ENCODE measurements around the gene SHROOM4.

The SHROOM4 gene

GRCh38 chrX:50813843-50814661 is at the start of gene SHROOM4:
TSS of gene SHROOM4 (minus strand) at chrX:50814194. CDS start at chrX:50814018, 176 bp downstream.
- ATAC-seq (no peak), DNase-seq (ENCODE audit: low spot score in 2 of 2) (no peak)
- no peak within 1 kb of the TSS for H3K4me3 Mint-ChIP-seq
- no peak within 1 kb of the TSS for H3K27ac Mint-ChIP-seq
- H3K9me3 Mint-ChIP-seq = no peaks in the 10 kb centered on the region
- H3K36me3 Mint-ChIP-seq = no peaks in the 10 kb centered on the region
- H3K4me1 Mint-ChIP-seq = no peaks in the 10 kb centered on the region

GRCh38 chrX:50863471-50863870 is 49.5 kb upstream of the SHROOM4 start:
- no peaks in the 10 kb centered on the region for H3K9me3 Mint-ChIP-seq
- H3K4me1 Mint-ChIP-seq = no peaks in the 10 kb centered on the region
- H3K4me3 Mint-ChIP-seq = no peak overlapping the region
- ATAC-seq (no peak), DNase-seq (ENCODE audit: low spot score in 2 of 2) (no peak)
- no peak overlapping the region for H3K27ac Mint-ChIP-seq
- H3K36me3 Mint-ChIP-seq = no peaks in the 10 kb centered on the region

- ATAC-seq (no peak), DNase-seq (ENCODE audit: low spot score in 2 of 2) (no peak)
- no peaks in the 10 kb centered on the region for H3K36me3 Mint-ChIP-seq
- no peaks in the 10 kb centered on the region for H3K9me3 Mint-ChIP-seq
- H3K4me3 Mint-ChIP-seq = no peak overlapping the region
- H3K4me1 Mint-ChIP-seq = no peaks in the 10 kb centered on the region
- no peak overlapping the region for H3K27ac Mint-ChIP-seq
These were observed 46.5 kb upstream of the SHROOM4 start for GRCh38 chrX:50860518-50860917.

GRCh38 chrX:50858548-50858947 is 44.6 kb upstream of the SHROOM4 start:
- Mint-ChIP-seq H3K27ac (no peak overlapping the region), H3K9me3 (no peaks in the 10 kb centered on the region), H3K4me1 (no peaks in the 10 kb centered on the region), H3K4me3 (no peak overlapping the region), H3K36me3 (no peaks in the 10 kb centered on the region)
- ATAC-seq (no peak), DNase-seq (ENCODE audit: low spot score in 2 of 2) (no peak)

GRCh38 chrX:50853399-50853798 is 39.4 kb upstream of the SHROOM4 start:
- H3K4me1 Mint-ChIP-seq = no peaks in the 10 kb centered on the region
- H3K27ac Mint-ChIP-seq = no peak overlapping the region

GRCh38 chrX:50852524-50852923 is 38.5 kb upstream of the SHROOM4 start:
- Mint-ChIP-seq H3K9me3 (no peaks in the 10 kb centered on the region), H3K36me3 (no peaks in the 10 kb centered on the region), H3K4me3 (no peak overlapping the region), H3K4me1 (no peaks in the 10 kb centered on the region), H3K27ac (no peak overlapping the region)
- DNase-seq (ENCODE audit: low spot score in 2 of 2) (no peak), ATAC-seq (no peak)

More at GRCh38 chrX:50853399-50853798, 39.4 kb upstream of the SHROOM4 start:
- no peak overlapping the region for H3K4me3 Mint-ChIP-seq
- ATAC-seq = no peak
- DNase-seq (ENCODE audit: low spot score in 2 of 2) = no peak
- no peaks in the 10 kb centered on the region for H3K9me3 Mint-ChIP-seq
- H3K36me3 Mint-ChIP-seq = no peaks in the 10 kb centered on the region

GRCh38 chrX:50842221-50842620 is 28.2 kb upstream of the SHROOM4 start:
- no peak overlapping the region for H3K4me3 Mint-ChIP-seq
- H3K36me3 Mint-ChIP-seq = no peaks in the 10 kb centered on the region
- no peak overlapping the region for H3K27ac Mint-ChIP-seq
- ATAC-seq (no peak), DNase-seq (ENCODE audit: low spot score in 2 of 2) (no peak)
- H3K9me3 Mint-ChIP-seq = no peaks in the 10 kb centered on the region
- H3K4me1 Mint-ChIP-seq = no peaks in the 10 kb centered on the region

GRCh38 chrX:50839730-50840129 is 25.7 kb upstream of the SHROOM4 start:
- Mint-ChIP-seq H3K36me3 (no peaks in the 10 kb centered on the region), H3K27ac (no peak overlapping the region)

GRCh38 chrX:50838820-50839600 is 25.0 kb upstream of the SHROOM4 start:
- DNase-seq (ENCODE audit: low spot score in 2 of 2) (no peak), ATAC-seq (no peak)
- no peaks in the 10 kb centered on the region for H3K36me3 Mint-ChIP-seq
- no peak overlapping the region for H3K27ac Mint-ChIP-seq
- no peaks in the 10 kb centered on the region for H3K9me3 Mint-ChIP-seq
- no peaks in the 10 kb centered on the region for H3K4me1 Mint-ChIP-seq
- no peak overlapping the region for H3K4me3 Mint-ChIP-seq

More at GRCh38 chrX:50839730-50840129, 25.7 kb upstream of the SHROOM4 start:
- Mint-ChIP-seq H3K9me3 (no peaks in the 10 kb centered on the region), H3K4me1 (no peaks in the 10 kb centered on the region), H3K4me3 (no peak overlapping the region)
- DNase-seq (ENCODE audit: low spot score in 2 of 2) = no peak
- ATAC-seq = no peak

GRCh38 chrX:50827996-50828395 is 14.0 kb upstream of the SHROOM4 start:
- no peaks in the 10 kb centered on the region for H3K9me3 Mint-ChIP-seq
- DNase-seq (ENCODE audit: low spot score in 2 of 2) (no peak), ATAC-seq (no peak)
- no peaks in the 10 kb centered on the region for H3K36me3 Mint-ChIP-seq
- H3K27ac Mint-ChIP-seq = no peak overlapping the region
- no peaks in the 10 kb centered on the region for H3K4me1 Mint-ChIP-seq
- H3K4me3 Mint-ChIP-seq = no peak overlapping the region

GRCh38 chrX:50825825-50826224 is 11.8 kb upstream of the SHROOM4 start:
- Mint-ChIP-seq H3K4me1 (no peaks in the 10 kb centered on the region), H3K36me3 (no peaks in the 10 kb centered on the region), H3K27ac (no peak overlapping the region), H3K4me3 (no peak overlapping the region), H3K9me3 (no peaks in the 10 kb centered on the region)
- DNase-seq (ENCODE audit: low spot score in 2 of 2) = no peak
- no peak for ATAC-seq

- DNase-seq (ENCODE audit: low spot score in 2 of 2) = no peak
- no peak overlapping the region for H3K4me3 Mint-ChIP-seq
- H3K4me1 Mint-ChIP-seq = no peaks in the 10 kb centered on the region
- no peak for ATAC-seq
- H3K27ac Mint-ChIP-seq = no peak overlapping the region
- no peaks in the 10 kb centered on the region for H3K9me3 Mint-ChIP-seq
- no peaks in the 10 kb centered on the region for H3K36me3 Mint-ChIP-seq
These were observed 5.0 kb upstream of the SHROOM4 start for GRCh38 chrX:50818986-50819385.

- H3K36me3 Mint-ChIP-seq = no peaks in the 10 kb centered on the region
- H3K4me1 Mint-ChIP-seq = no peaks in the 10 kb centered on the region
- DNase-seq (ENCODE audit: low spot score in 2 of 2) (no peak), ATAC-seq (no peak)
- H3K27ac Mint-ChIP-seq = no peak overlapping the region
- no peaks in the 10 kb centered on the region for H3K9me3 Mint-ChIP-seq
- no peak overlapping the region for H3K4me3 Mint-ChIP-seq
These were observed 1.1 kb upstream of the SHROOM4 start for GRCh38 chrX:50815120-50815519.

- no peaks in the 10 kb centered on the region for H3K4me1 Mint-ChIP-seq
- DNase-seq (ENCODE audit: low spot score in 2 of 2) (no peak), ATAC-seq (no peak)
- no peak overlapping the region for H3K27ac Mint-ChIP-seq
- no peaks in the 10 kb centered on the region for H3K36me3 Mint-ChIP-seq
- no peaks in the 10 kb centered on the region for H3K9me3 Mint-ChIP-seq
- no peak overlapping the region for H3K4me3 Mint-ChIP-seq
These were observed 707 bp upstream of the SHROOM4 start for GRCh38 chrX:50814701-50815100.

- Mint-ChIP-seq H3K4me1 (no peaks in the 10 kb centered on the region), H3K9me3 (no peaks in the 10 kb centered on the region), H3K4me3 (no peak overlapping the region), H3K27ac (no peak overlapping the region), H3K36me3 (no peaks in the 10 kb centered on the region)
- DNase-seq (ENCODE audit: low spot score in 2 of 2) (no peak), ATAC-seq (no peak)
These were observed 775 bp downstream of the SHROOM4 start for GRCh38 chrX:50812995-50813842.

Data from stimulated activated effector memory CD8-positive, alpha-beta T cell treated with anti-CD3 and anti-CD28 coated beads, Interleukin-12 subunit alpha, Interleukin-12 subunit beta, amount 100 ng/mL, for 72 hours (primary cell).